Lower lobe of right lung (tissue), 2 donors: ENCODE results near the gene SMIM45.
A peak's percentile ranks its signal among the peaks of the same experiment; 100 is the strongest.

ENCODE experiments used
- ATAC-seq, 2 donors: fragments of 200-7000 bp; cut with Tn5 transposase; one replicate each; pipeline ENCODE4 v1.9.1; 2020 to 2022; ENCODE audit warnings: mild to moderate bottlenecking in 2 of 2, moderate library complexity in 2 of 2
- DNase-seq: peaks from one replicate; pipeline ENCODE4 v3.0.0-alpha.2; 2020
- H3K27ac ChIP-seq: fragments of 200-600 bp; one replicate; pipeline ENCODE4 v1.8.0; 2022
- H3K27me3 ChIP-seq: fragments of 200-600 bp; one replicate; pipeline ENCODE4 v1.8.0; 2022; ENCODE audit warnings: low read depth
- H3K36me3 ChIP-seq: fragments of 200-600 bp; one replicate; pipeline ENCODE4 v1.8.0; 2022; ENCODE audit warnings: mild to moderate bottlenecking
- H3K4me1 ChIP-seq: fragments of 200-600 bp; one replicate; pipeline ENCODE4 v1.8.0; 2022
- H3K4me3 ChIP-seq: fragments of 200-600 bp; one replicate; pipeline ENCODE4 v1.8.0; 2022; ENCODE audit warnings: mild to moderate bottlenecking
- H3K9me3 ChIP-seq: fragments of 200-600 bp; one replicate; pipeline ENCODE4 v1.8.0; 2022
- intact Hi-C: fragments of 100-400 bp; cut with DNase I; formaldehyde crosslinking; loops from one replicate; pipeline ENCODE4 v1.11.0; 2022
- TF ChIP-seq, protein P1 (sequence below): fragments of 200-600 bp; IDR thresholded peaks from one replicate; pipeline ENCODE4 v1.8.0; 2022; ENCODE audit warnings: antibody characterized with exemption, mild to moderate bottlenecking
- donor health status: DM: no; HTN: yes; CAD: no; lungs with severe emphysema.

The SMIM45 gene

DNA sequence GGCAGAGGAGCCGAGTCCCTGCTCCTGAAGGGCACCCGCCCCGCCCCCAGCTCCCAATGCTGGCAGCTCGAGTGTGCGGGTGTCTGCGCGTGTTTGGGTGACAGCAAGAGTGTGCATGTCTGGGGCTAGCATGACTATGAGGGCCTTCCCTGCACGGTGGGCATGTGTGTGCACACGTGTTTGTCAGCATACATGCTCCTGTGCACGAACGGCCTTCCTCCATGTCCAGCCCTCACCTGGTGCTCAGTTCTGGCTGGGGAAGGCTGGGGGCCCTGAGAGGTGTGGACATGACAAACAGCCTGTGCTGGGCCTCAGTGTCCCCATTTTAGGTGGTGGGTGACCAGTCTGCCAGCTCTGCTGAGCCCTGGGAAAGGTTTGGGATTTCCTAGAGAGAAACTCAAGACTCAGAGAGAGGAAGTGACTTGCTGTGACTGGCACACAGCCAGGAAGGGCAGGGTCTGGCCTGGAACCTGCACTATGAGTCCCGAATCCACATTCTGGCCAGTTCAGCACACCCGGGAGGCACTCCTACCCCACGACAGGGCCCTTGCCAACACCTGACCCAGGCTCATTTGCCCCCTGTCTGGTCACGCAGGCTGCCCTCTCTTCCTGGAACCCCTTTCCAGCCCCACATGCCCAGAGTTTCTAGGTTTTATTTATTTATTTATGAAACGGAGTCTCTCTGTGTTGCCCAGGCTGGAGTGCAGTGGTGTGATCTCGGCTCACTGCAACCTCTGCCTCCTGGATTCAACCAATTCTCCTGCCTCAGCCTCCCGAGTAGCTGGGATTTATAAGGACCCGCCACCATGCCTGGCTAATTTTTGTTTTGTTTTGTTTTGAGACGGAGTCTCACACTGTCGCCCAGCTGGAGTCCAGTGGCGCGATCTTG lies 33.8 kb upstream of the SMIM45 start:
- Histone ChIP-seq H3K4me1 (peaks cover 40% of the 10 kb centered on the region), H3K27me3 (peaks cover 72% of the 10 kb centered on the region), H3K27ac (no peak overlapping the region), H3K9me3 (no peaks in the 10 kb centered on the region), H3K4me3 (no peak overlapping the region), H3K36me3 (no peaks in the 10 kb centered on the region)
- ATAC-seq (peak in 1 of 2 donors; percentile 22), DNase-seq (peak; percentile 72)
- intact Hi-C loops = no loop called here
- TF ChIP-seq, protein P1, sequence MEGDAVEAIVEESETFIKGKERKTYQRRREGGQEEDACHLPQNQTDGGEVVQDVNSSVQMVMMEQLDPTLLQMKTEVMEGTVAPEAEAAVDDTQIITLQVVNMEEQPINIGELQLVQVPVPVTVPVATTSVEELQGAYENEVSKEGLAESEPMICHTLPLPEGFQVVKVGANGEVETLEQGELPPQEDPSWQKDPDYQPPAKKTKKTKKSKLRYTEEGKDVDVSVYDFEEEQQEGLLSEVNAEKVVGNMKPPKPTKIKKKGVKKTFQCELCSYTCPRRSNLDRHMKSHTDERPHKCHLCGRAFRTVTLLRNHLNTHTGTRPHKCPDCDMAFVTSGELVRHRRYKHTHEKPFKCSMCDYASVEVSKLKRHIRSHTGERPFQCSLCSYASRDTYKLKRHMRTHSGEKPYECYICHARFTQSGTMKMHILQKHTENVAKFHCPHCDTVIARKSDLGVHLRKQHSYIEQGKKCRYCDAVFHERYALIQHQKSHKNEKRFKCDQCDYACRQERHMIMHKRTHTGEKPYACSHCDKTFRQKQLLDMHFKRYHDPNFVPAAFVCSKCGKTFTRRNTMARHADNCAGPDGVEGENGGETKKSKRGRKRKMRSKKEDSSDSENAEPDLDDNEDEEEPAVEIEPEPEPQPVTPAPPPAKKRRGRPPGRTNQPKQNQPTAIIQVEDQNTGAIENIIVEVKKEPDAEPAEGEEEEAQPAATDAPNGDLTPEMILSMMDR = no peak

GRCh38 chr22:41919357-41920224 lies 32.4 kb upstream of the SMIM45 start:
- H3K36me3 ChIP-seq = no peaks in the 10 kb centered on the region
- H3K4me3 ChIP-seq = peak overlapping the region; percentile 62
- H3K9me3 ChIP-seq = no peaks in the 10 kb centered on the region
- intact Hi-C loops = no loop called here
- peaks cover 63% of the 10 kb centered on the region for H3K27me3 ChIP-seq
- ATAC-seq (peak; percentile 71 to 74), DNase-seq (peak; percentile 74)
- no peak overlapping the region for H3K27ac ChIP-seq
- H3K4me1 ChIP-seq = peaks cover 40% of the 10 kb centered on the region
- TF ChIP-seq, protein P1 = no peak

GRCh38 chr22:41920271-41920976 lies 31.5 kb upstream of the SMIM45 start:
- intact Hi-C loops = no loop called here
- Histone ChIP-seq H3K36me3 (no peaks in the 10 kb centered on the region), H3K27me3 (peaks cover 63% of the 10 kb centered on the region), H3K9me3 (no peaks in the 10 kb centered on the region), H3K4me3 (peak overlapping the region; percentile 62), H3K4me1 (peaks cover 34% of the 10 kb centered on the region), H3K27ac (no peak overlapping the region)
- DNase-seq = no peak
- peak in 1 of 2 donors; percentile 2 for ATAC-seq
- TF ChIP-seq, protein P1 = no peak

- TF ChIP-seq, protein P1 = no peak
- H3K27me3 ChIP-seq = peaks cover 62% of the 10 kb centered on the region
- no peak for ATAC-seq
Observed at GRCh38 chr22:41922328-41922727, 29.6 kb upstream of the SMIM45 start.

More at GRCh38 chr22:41922328-41922727, 29.6 kb upstream of the SMIM45 start:
- intact Hi-C loops = no loop called here
- DNase-seq = no peak
- peaks cover 38% of the 10 kb centered on the region for H3K4me1 ChIP-seq
- H3K9me3 ChIP-seq = no peaks in the 10 kb centered on the region
- no peak overlapping the region for H3K4me3 ChIP-seq
- H3K36me3 ChIP-seq = no peaks in the 10 kb centered on the region
- H3K27ac ChIP-seq = no peak overlapping the region
